PC-9 (cell line): ENCODE results near the gene BAIAP2L2. TPM values are rescaled to one million over a fixed set of nuclear protein-coding genes. Genes with fewer than 3 reads are reported as not detected.

ENCODE experiments used
- BruUV-seq: library from RNA; stranded (reverse); fragments of 400-500 nt; replicated peaks from 2 replicates; lab custom pipeline; 2021; lab: Mats Ljungman, UMichigan
- CTCF ChIA-PET: fragments of 300-600 bp; sonication (Branson Sonifier 250); formaldehyde crosslinking; loops from one replicate; lab custom pipeline; 2022; ENCODE audit warnings: antibody characterized with exemption; lab: Charles Lee
- POLR2A ChIA-PET: fragments of 300-600 bp; sonication (Branson Sonifier 250); formaldehyde crosslinking; loops from one replicate; lab custom pipeline; 2022; ENCODE audit warnings: antibody characterized with exemption; ENCODE audit not compliant: unreplicated experiment; lab: Charles Lee
- DNase-seq, 2 experiments: peaks; one replicate each; pipeline versions ENCODE4 v3.0.0 to v3.0.0-alpha.2; 2015 to 2022; ENCODE audit warnings: mixed read lengths in 1 of 2
- H2AFZ ChIP-seq: fragments of 200-600 bp; sonication (generic); 2 replicates; pipeline ENCODE4 v1.8.1; 2017; ENCODE audit warnings: antibody characterized with exemption
- H3F3A ChIP-seq: fragments of 200-600 bp; sonication (generic); 2 replicates; pipeline ENCODE4 v1.8.1; 2017; ENCODE audit warnings: antibody characterized with exemption, mild to moderate bottlenecking, low read depth; ENCODE audit not compliant: insufficient read depth
- H3K27ac ChIP-seq: fragments of 200-600 bp; sonication (generic); 2 replicates; pipeline ENCODE4 v1.6.1; 2016; ENCODE audit warnings: mixed run types
- H3K27me3 ChIP-seq: fragments of 200-600 bp; sonication (generic); 2 replicates; pipeline ENCODE4 v1.6.1; 2016; ENCODE audit warnings: low read depth, mixed run types; ENCODE audit not compliant: insufficient read depth
- H3K36me3 ChIP-seq: fragments of 200-600 bp; sonication (generic); 2 replicates; pipeline ENCODE4 v1.6.1; 2016; ENCODE audit warnings: low read depth, mixed run types
- H3K4me1 ChIP-seq: fragments of 200-600 bp; sonication (generic); replicated peaks from 2 replicates; pipeline ENCODE4 v1.6.1; 2016; ENCODE audit warnings: mixed run types; ENCODE audit not compliant: insufficient read depth
- H3K4me2 ChIP-seq: fragments of 200-600 bp; sonication (generic); 2 replicates; pipeline ENCODE4 v1.6.1; 2017; ENCODE audit warnings: mixed run types
- H3K4me3 ChIP-seq: fragments of 200-600 bp; sonication (generic); 2 replicates; pipeline ENCODE4 v1.6.1; 2016; ENCODE audit warnings: mixed run types
- H3K79me2 ChIP-seq: fragments of 200-600 bp; sonication (generic); 2 replicates; pipeline ENCODE4 v1.6.1; 2017; ENCODE audit warnings: low read depth, mixed run types
- H3K9me2 ChIP-seq: fragments of 200-600 bp; sonication (generic); 2 replicates; pipeline ENCODE4 v1.8.1; 2017; ENCODE audit warnings: mild to moderate bottlenecking; ENCODE audit not compliant: insufficient read depth
- H3K9me3 ChIP-seq: fragments of 200-600 bp; sonication (generic); 2 replicates; pipeline ENCODE4 v1.8.1; 2016; ENCODE audit warnings: low read depth; ENCODE audit not compliant: insufficient read depth
- H4K20me1 ChIP-seq: fragments of 200-600 bp; sonication (generic); 2 replicates; pipeline ENCODE4 v1.8.1; 2017; ENCODE audit not compliant: insufficient read depth
- CTCF ChIP-seq: fragments of 200-600 bp; sonication (generic); conservative IDR thresholded peaks from 2 replicates; pipeline ENCODE4 v1.6.1; 2017; ENCODE audit warnings: mixed run types, antibody characterized with exemption, mild to moderate bottlenecking, moderate library complexity
- EZH2 ChIP-seq: fragments of 200-600 bp; sonication (generic); IDR thresholded peaks from 2 replicates; pipeline ENCODE4 v1.8.0; 2017; ENCODE audit warnings: antibody characterized with exemption, low read depth
- intact Hi-C: fragments of 100-400 bp; cut with micrococcal nuclease; formaldehyde crosslinking; loops from one replicate; pipeline ENCODE4 v1.10.0; 2022; ENCODE audit not compliant: unreplicated experiment
- total RNA-seq: library from RNA; stranded (reverse); gene quantifications from 2 replicates; pipeline ENCODE4 v1.2.3, GENCODE V29; 2021

BAIAP2L2 gene
- total RNA-seq, 1 experiment from 2014 or later, result 7.1 TPM

GRCh38 chr22:38071421-38072321, 38.8 kb downstream of the BAIAP2L2 start:
- no peak overlapping the region for H2AFZ ChIP-seq
- H3K9me3 ChIP-seq, result no peaks in the 10 kb centered on the region
- no peaks in the 10 kb centered on the region for H3K27me3 ChIP-seq
- H3F3A ChIP-seq, result no peaks in the 10 kb centered on the region
- H3K4me1 ChIP-seq, result no peaks in the 10 kb centered on the region
- H3K4me2 ChIP-seq, result no peak overlapping the region
- TF ChIP-seq CTCF (no peak), EZH2 (no peak)
- intact Hi-C loops, result no loop called here
- no peaks in the 10 kb centered on the region; the same call in 1 of the 2 replicates for H4K20me1 ChIP-seq
- CTCF ChIA-PET, result interaction anchor here (0.6 kb wide), 1 partner anchor 31 kb away, joined by 3 read pairs; no protein-coding TSS in a partner anchor
- H3K9me2 ChIP-seq, result no peaks in the 10 kb centered on the region
- no peaks in the 10 kb centered on the region for H3K79me2 ChIP-seq
- no peak for DNase-seq
- H3K36me3 ChIP-seq, result peaks cover 14% of the 10 kb centered on the region
- H3K27ac ChIP-seq, result no peak overlapping the region
- no TSS peak for BruUV-seq
- POLR2A ChIA-PET, result no interaction called here
- H3K4me3 ChIP-seq, result no peak overlapping the region

GRCh38 chr22:38070250-38070921, 40.1 kb downstream of the BAIAP2L2 start:
- no peaks in the 10 kb centered on the region for H3F3A ChIP-seq
- intact Hi-C loops, result no loop called here
- no peaks in the 10 kb centered on the region for H3K9me3 ChIP-seq
- H3K4me3 ChIP-seq, result no peak overlapping the region
- H4K20me1 ChIP-seq, result no peaks in the 10 kb centered on the region; the same call in 1 of the 2 replicates
- POLR2A ChIA-PET, result no interaction called here
- no peak for DNase-seq
- no peak overlapping the region for H3K27ac ChIP-seq
- no peak for TF ChIP-seq CTCF
- no peak for TF ChIP-seq EZH2
- H3K79me2 ChIP-seq, result no peaks in the 10 kb centered on the region
- H2AFZ ChIP-seq, result no peak overlapping the region
- no peaks in the 10 kb centered on the region for H3K4me1 ChIP-seq
- H3K36me3 ChIP-seq, result peaks cover 25% of the 10 kb centered on the region
- BruUV-seq, result no TSS peak
- H3K27me3 ChIP-seq, result no peaks in the 10 kb centered on the region
- H3K9me2 ChIP-seq, result no peaks in the 10 kb centered on the region
- H3K4me2 ChIP-seq, result no peak overlapping the region
- CTCF ChIA-PET, result interaction anchor here (0.6 kb wide), 1 partner anchor 394 kb away, joined by 12 read pairs; no protein-coding TSS in a partner anchor

GRCh38 chr22:38069372-38070249, 40.9 kb downstream of the BAIAP2L2 start:
- TF ChIP-seq EZH2, result no peak
- TF ChIP-seq CTCF, result peak; percentile 51
- Histone ChIP-seq H3K27ac (no peak overlapping the region), H3K27me3 (no peaks in the 10 kb centered on the region), H3K36me3 (peaks cover 25% of the 10 kb centered on the region), H2AFZ (no peak overlapping the region), H3K79me2 (no peaks in the 10 kb centered on the region), H3K9me3 (no peaks in the 10 kb centered on the region), H3K4me2 (no peak overlapping the region), H3K4me3 (no peak overlapping the region), H3K4me1 (no peaks in the 10 kb centered on the region), H4K20me1 (no peaks in the 10 kb centered on the region; the same call in 1 of the 2 replicates), H3K9me2 (no peaks in the 10 kb centered on the region), H3F3A (no peaks in the 10 kb centered on the region)
- BruUV-seq, result no TSS peak
- no peak for DNase-seq
- POLR2A ChIA-PET, result no interaction called here
- intact Hi-C loops, result no loop called here
- CTCF ChIA-PET, result no interaction called here
